ENCODE measurements around the gene LSM4.

The LSM4 gene

DNA sequence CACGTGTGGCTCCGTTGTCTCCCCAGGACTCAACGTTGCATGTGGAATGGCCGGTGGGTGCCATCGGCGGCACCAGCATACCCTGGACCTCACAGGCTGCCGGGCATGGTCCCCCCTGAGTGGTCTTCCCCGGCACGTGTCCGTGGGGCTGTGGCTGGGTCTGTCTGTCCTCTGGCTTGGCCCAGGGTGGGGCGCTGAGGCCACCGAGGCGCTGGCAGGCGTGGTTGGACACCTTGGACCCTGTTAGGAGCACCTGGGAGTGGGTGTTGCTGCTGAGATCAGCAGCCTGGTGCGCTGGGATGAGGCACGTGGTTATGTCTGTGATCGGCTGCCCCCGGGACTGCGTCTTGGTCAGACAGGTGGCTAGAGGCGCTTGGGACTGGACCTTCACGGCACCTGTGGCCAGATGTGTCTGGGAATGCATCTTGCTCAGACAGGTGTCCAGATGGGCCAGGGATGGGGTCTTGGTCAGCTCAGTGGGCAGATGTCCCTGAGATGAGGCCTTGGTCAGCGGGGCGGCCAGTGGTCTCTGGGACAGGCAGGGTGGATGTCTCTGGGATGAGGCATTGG is 57.8 kb downstream of the LSM4 start:
- peak overlapping the region in 4 of 11 experiments; percentile 19 to 55 (median 50); a peak in 7 of 22 replicates for H3K27ac ChIP-seq
- peak overlapping the region in 1 of 10 experiments; percentile 16; a peak in 1 of 20 replicates for H3K4me3 ChIP-seq
- H3K9me3 ChIP-seq (replicated peaks in 1 of 11): no peaks in the 10 kb centered on the region
- H3K36me3 ChIP-seq: peaks cover 8 to 55% (median 25%) of the 10 kb centered on the region in 11 experiments; a peak in 21 of 22 replicates
- H3K4me1 ChIP-seq: peaks cover 18 to 49% (median 33%) of the 10 kb centered on the region in 10 experiments
- peaks cover 0 to 28% (median 0%) of the 10 kb centered on the region in 11 experiments; a peak in 4 of 22 replicates for H4K20me1 ChIP-seq
- no peaks in the 10 kb centered on the region for H3K27me3 ChIP-seq
- H3K9ac ChIP-seq: peak overlapping the region in 6 of 11 experiments; percentile 27 to 58 (median 46); a peak in 8 of 22 replicates
- no peak for TF ChIP-seq Cebpa-rat (IDR thresholded peaks at IDR 0.05)
- H3K4me2 ChIP-seq: peak overlapping the region in 9 of 11 experiments; percentile 59 to 91 (median 81); a peak in 18 of 22 replicates

DNA sequence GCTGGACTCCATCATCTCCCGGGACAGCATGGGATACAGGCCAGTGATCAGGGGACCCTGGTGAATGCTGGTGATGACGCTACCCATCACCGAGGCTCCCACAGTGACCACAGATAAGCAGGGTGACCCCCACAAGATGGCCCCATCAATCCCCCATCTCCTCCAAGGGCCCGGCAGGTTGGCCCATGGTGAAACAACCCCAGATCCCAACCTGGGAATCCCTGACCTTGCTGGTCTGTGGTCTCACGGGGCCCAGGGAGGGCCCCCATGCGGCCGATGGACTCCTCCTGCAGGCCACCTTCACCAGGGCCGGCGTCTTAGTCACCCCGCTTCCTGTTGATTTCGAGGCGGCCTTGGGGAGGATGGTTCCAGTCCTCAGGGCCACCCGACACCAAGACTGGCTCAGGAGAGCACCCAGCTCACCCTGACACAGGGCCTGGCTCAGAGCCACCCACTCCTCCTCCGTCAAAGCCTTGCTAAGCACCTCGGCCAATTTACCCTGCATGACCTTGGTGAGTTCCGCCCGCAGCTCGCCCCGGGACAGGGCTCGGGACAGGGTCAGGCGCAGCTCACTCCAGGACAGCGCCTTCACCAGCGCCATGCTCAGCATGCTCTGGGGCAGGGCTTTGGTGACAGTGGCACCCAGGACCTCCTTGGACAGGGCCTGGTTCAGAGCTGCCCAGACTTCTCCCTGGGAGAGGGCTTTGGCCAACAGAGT is 58.6 kb downstream of the LSM4 start:
- Histone ChIP-seq H3K36me3 (peaks cover 8 to 55% (median 25%) of the 10 kb centered on the region in 11 experiments; a peak in 21 of 22 replicates), H3K4me1 (peaks cover 17 to 54% (median 36%) of the 10 kb centered on the region in 10 experiments), H3K9ac (peak overlapping the region in 1 of 11 experiments; percentile 58; a peak in 1 of 22 replicates), H3K27me3 (no peaks in the 10 kb centered on the region), H3K9me3 (replicated peaks in 1 of 11) (no peaks in the 10 kb centered on the region), H3K4me3 (no peak overlapping the region), H3K4me2 (peak overlapping the region in 6 of 11 experiments; percentile 12 to 91 (median 84); a peak in 9 of 22 replicates), H3K27ac (peak overlapping the region in 3 of 11 experiments; percentile 19 to 55 (median 52); a peak in 4 of 22 replicates), H4K20me1 (peaks cover 0 to 20% (median 0%) of the 10 kb centered on the region in 11 experiments; a peak in 4 of 22 replicates)
- no peak for TF ChIP-seq Cebpa-rat (IDR thresholded peaks at IDR 0.05)

DNA sequence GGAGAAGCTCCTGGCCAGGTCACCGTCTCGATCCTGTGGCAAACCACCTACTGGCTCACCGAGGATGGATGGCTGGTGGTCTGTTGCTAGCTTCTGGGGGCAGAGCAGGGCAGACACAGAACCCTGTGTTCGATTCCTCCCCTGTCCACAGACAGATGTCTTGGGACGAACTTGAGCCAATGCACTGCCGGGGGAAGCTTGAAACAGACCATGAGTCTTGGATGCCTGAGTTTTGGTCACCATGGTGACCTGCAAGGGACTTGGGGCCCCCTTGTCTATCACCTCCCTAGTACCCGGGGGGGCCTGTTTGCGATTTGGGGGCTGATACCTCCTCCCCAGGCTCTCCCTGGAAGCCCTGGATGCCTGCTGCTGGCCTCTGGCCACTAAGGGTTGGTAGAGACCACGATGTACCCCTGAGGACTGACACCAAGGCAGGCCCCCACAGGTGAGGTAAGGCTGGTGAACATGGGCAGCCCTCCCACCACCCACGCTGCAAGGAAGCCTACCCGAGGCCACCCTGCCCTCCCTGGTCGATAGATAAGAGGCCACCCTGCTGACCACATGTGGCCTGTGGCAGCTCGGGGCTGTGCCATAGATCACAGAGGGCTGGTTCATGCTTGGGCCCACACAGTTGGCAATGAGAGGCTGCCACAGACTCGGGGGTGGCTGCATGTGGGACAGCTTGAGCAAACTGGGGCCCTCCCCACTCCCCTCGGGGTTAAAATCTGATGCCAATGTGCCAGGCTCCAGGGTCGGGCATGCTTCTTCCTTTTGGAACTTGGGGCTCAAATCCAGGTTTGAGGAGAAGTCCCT is 59.3 kb downstream of the LSM4 start:
- no peak overlapping the region for H3K9ac ChIP-seq
- H3K4me3 ChIP-seq: no peak overlapping the region
- H3K27ac ChIP-seq: no peak overlapping the region; a peak in 2 of 22 replicates
- H3K27me3 ChIP-seq: no peaks in the 10 kb centered on the region
- no peak overlapping the region for H3K4me2 ChIP-seq
- no peaks in the 10 kb centered on the region for H3K9me3 ChIP-seq (replicated peaks in 1 of 11)
- H3K36me3 ChIP-seq: peaks cover 8 to 51% (median 25%) of the 10 kb centered on the region in 11 experiments; a peak in 21 of 22 replicates
- TF ChIP-seq Cebpa-rat (IDR thresholded peaks at IDR 0.05): no peak
- peaks cover 9 to 47% (median 32%) of the 10 kb centered on the region in 10 experiments for H3K4me1 ChIP-seq
- H4K20me1 ChIP-seq: peaks cover 0 to 13% (median 0%) of the 10 kb centered on the region in 11 experiments; a peak in 3 of 22 replicates

DNA sequence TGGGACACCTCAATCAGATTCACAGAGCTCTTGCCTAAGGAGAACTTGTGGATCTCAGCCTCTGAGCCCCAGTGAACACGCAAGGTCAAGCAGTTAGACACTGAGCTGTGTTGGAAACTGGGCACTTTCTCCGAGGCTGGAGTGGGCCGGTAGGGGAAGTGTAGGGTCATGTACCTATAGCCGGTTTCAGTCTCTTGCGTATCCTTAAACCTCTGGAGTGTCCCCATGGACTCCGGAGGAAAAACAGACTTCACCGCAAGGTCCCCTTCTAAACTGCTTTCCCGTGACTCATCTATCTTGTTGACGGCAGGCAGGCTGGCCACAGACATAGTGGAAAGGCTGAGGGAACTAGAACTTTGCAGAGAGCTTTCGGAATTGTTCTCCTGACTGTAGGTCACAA is 60.0 kb downstream of the LSM4 start:
- no peak overlapping the region for H3K9ac ChIP-seq
- no peak overlapping the region for H3K4me3 ChIP-seq
- no peak overlapping the region for H3K4me2 ChIP-seq
- H3K9me3 ChIP-seq (replicated peaks in 1 of 11): no peaks in the 10 kb centered on the region
- peaks cover 9 to 45% (median 31%) of the 10 kb centered on the region in 10 experiments for H3K4me1 ChIP-seq
- H3K27ac ChIP-seq: no peak overlapping the region
- peaks cover 8 to 45% (median 24%) of the 10 kb centered on the region in 11 experiments; a peak in 21 of 22 replicates for H3K36me3 ChIP-seq
- H4K20me1 ChIP-seq: peaks cover 0 to 12% (median 0%) of the 10 kb centered on the region in 11 experiments; a peak in 2 of 22 replicates
- H3K27me3 ChIP-seq: no peaks in the 10 kb centered on the region
- TF ChIP-seq Cebpa-rat (IDR thresholded peaks at IDR 0.05): no peak

DNA sequence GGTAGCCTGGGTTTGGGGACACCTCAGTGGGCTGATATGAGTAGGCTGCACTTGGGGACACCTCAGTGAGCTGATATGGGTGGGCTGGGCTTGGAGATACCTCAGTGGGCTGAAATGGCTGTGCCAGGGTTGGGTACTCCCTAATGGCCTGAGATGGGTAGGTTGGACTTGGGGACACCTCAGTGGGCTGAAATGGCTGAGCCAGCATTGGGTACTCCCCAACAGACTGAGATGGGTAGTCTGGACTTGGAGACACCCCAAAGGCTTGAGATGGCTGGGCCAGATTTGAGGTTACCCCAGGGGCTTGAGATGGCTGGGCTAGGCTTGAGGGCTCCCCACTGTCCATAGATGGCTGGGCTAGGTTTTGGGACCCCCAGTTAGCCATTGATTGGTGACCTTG is 60.7 kb downstream of the LSM4 start:
- Histone ChIP-seq H3K36me3 (peaks cover 3 to 38% (median 18%) of the 10 kb centered on the region in 11 experiments; a peak in 21 of 22 replicates), H4K20me1 (peaks cover 0 to 12% (median 0%) of the 10 kb centered on the region in 11 experiments; a peak in 3 of 22 replicates), H3K27me3 (no peaks in the 10 kb centered on the region), H3K4me2 (no peak overlapping the region), H3K9me3 (replicated peaks in 1 of 11) (no peaks in the 10 kb centered on the region), H3K27ac (no peak overlapping the region), H3K9ac (no peak overlapping the region), H3K4me3 (no peak overlapping the region), H3K4me1 (peaks cover 9 to 45% (median 31%) of the 10 kb centered on the region in 10 experiments)
- TF ChIP-seq Cebpa-rat (IDR thresholded peaks at IDR 0.05): no peak

DNA sequence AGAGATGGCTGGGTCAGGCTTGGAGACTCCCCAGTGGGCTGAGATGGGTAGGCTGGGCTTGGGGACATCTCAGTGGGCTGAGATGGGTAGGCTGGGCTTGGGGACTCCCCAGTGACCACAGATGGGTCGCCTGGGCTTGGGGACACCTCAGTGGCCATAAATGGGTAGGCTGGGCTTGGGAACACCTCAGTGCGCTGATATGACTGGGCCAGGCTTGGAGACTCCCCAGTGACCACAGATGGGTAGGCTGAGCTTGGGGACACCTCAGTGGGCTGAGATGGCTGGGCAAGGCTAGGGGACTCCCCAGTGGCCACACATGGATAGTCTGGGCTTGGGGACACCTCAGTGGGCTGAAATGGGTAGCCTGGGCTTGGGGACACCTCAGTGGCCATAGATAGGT is 61.4 kb downstream of the LSM4 start:
- Histone ChIP-seq H4K20me1 (peaks cover 0 to 12% (median 0%) of the 10 kb centered on the region in 11 experiments; a peak in 3 of 22 replicates), H3K27ac (no peak overlapping the region), H3K4me3 (no peak overlapping the region), H3K9ac (no peak overlapping the region), H3K9me3 (replicated peaks in 1 of 11) (no peaks in the 10 kb centered on the region), H3K27me3 (no peaks in the 10 kb centered on the region), H3K4me2 (no peak overlapping the region), H3K36me3 (peaks cover 0 to 31% (median 11%) of the 10 kb centered on the region in 11 experiments; a peak in 18 of 22 replicates), H3K4me1 (peaks cover 9 to 43% (median 29%) of the 10 kb centered on the region in 10 experiments)
- no peak for TF ChIP-seq Cebpa-rat (IDR thresholded peaks at IDR 0.05)

DNA sequence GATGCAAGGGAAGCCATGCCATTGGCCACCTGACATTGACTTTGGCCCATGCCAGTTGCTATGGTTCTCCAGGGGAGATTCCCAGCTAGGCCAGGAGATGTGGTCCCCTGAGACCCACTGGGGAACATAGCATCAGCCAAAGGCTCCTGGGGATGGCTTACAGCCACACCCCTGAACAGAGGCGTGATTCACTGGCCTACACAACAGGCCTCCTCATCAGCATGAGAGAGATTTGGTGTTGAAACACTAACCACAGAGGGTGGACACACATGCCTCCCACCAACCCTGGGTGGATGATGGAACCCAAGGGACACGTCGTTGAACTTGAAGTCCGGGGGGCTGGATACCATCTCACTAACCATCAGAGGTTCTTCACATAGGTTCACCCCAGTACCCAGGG is 63.0 kb downstream of the LSM4 start:
- Histone ChIP-seq H3K9me3 (replicated peaks in 1 of 11) (no peaks in the 10 kb centered on the region), H3K4me2 (peak overlapping the region in 9 of 11 experiments; percentile 7 to 54 (median 25); a peak in 10 of 22 replicates), H3K36me3 (peaks cover 0 to 17% (median 4%) of the 10 kb centered on the region in 11 experiments; a peak in 12 of 22 replicates), H3K27ac (peak overlapping the region in 2 of 11 experiments; percentile 22 to 25; a peak in 3 of 22 replicates), H3K4me3 (no peak overlapping the region), H3K4me1 (peaks cover 13 to 35% (median 23%) of the 10 kb centered on the region in 10 experiments), H3K9ac (no peak overlapping the region), H4K20me1 (peaks cover 0 to 12% (median 0%) of the 10 kb centered on the region in 11 experiments; a peak in 5 of 22 replicates), H3K27me3 (no peaks in the 10 kb centered on the region; a peak in 1 of 22 replicates)
- TF ChIP-seq Cebpa-rat (IDR thresholded peaks at IDR 0.05): no peak
